ENCODE data around the gene FNDC3B. TPM values are rescaled to one million over a fixed set of nuclear protein-coding genes. Genes with fewer than 3 reads are reported as not detected.

FNDC3B gene
- total and polyA plus RNA-seq, 12 donors, result 9.7 to 118 (median 85.0) TPM

DNA sequence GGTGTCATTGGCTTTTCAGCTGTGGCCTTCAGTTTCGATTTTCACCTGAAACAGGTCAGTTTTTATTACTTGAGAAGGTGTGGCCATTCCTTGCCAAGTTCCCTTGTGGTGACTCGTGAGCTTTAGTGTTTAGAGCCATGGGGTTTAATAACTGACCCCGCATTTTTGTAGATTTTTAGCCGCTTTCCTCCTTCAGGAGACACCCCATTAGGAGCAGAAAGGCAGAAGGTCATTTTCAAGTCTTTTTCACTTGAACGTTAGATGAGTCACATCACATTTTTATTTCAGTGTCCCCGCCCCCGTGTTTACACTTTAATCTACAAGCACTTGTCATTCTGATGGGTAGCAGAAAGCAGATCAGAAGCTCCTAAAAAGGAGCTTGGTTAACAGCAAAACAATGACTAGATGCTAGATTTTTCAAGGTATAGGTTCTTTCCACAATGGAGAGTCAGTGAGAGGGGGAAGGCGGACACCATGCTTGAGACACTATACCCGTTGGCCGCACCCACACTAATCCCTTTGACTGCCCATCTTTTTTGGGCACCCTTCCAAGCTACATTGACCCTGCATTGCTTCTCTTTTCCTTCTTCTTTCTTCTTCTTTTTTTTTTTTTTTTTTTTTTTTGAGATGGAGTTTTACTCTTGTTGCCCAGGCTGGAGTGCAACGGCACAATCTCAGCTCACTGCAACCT, 276.2 kb downstream of the FNDC3B start:
- 58 to 60% methylated on average over 11 of the region's 11 CpGs for WGBS, 2 donors
- Histone ChIP-seq H3K27me3 (no peaks in the 10 kb centered on the region), H3K27ac (peak overlapping the region; percentile 55 to 88 (median 80)), H3K36me3 (peaks cover 0 to 77% (median 8%) of the 10 kb centered on the region in 9 donors), H3K4me1 (peaks cover 15 to 97% (median 88%) of the 10 kb centered on the region in 9 donors), H3K9me3 (no peaks in the 10 kb centered on the region), H3K4me3 (no peak overlapping the region)
- no peak for TF ChIP-seq CTCF (IDR thresholded peaks at IDR 0.05)
- peak in 1 of 2 donors; percentile 60 for DNase-seq
- peak in 7 of 8 donors; percentile 15 to 55 (median 43) for ATAC-seq
- intact Hi-C loops (cut with DNase I), result loop anchor here in 2 of 10 donors (5.0 to 10.0 kb wide), 3 partner anchors 273 to 481 kb away; partner anchors contain the start of gene FNDC3B (in 1 of the 2)

- H3K4me1 ChIP-seq, result peaks cover 15 to 100% (median 97%) of the 10 kb centered on the region in 9 donors
- no peak for DNase-seq
- H3K4me3 ChIP-seq, result no peak overlapping the region
- 76% methylated on average over 4 of the region's 4 CpGs for WGBS, 2 donors
- H3K27me3 ChIP-seq, result no peaks in the 10 kb centered on the region
- intact Hi-C loops (cut with DNase I), result loop anchor here in 2 of 10 donors (5.0 to 10.0 kb wide), 3 partner anchors 274 to 482 kb away; partner anchors contain the start of gene FNDC3B (in 1 of the 2)
- no peaks in the 10 kb centered on the region for H3K9me3 ChIP-seq
- no peak for TF ChIP-seq CTCF (IDR thresholded peaks at IDR 0.05)
- no peak for ATAC-seq
- peaks cover 0 to 75% (median 0%) of the 10 kb centered on the region in 9 donors for H3K36me3 ChIP-seq
- peak overlapping the region; percentile 38 to 88 (median 80) for H3K27ac ChIP-seq
Observed at GRCh38 chr3:172316758-172317157, 277.4 kb downstream of the FNDC3B start.

DNA sequence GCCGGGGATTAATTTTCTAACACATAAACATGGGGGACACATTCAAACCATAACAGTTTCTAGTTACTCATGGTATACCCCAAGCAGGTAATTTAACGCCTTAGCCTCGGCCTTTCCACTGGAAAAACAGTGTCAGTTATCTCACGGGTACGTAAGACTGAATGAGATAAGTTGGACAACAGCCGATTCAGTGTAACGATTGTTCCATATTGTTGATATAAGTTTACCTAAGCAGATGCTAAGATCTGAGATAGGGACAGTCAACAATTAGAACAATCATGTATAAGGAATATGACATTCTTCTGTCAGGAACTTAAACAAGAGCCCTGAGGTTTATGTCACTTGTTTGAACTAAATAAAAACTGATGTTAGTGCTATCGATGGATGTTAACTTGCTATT, 278.1 kb downstream of the FNDC3B start:
- peaks cover 15 to 100% (median 95%) of the 10 kb centered on the region in 9 donors for H3K4me1 ChIP-seq
- H3K36me3 ChIP-seq, result peaks cover 0 to 73% (median 0%) of the 10 kb centered on the region in 9 donors
- H3K4me3 ChIP-seq, result no peak overlapping the region
- 65 to 66% methylated on average over 8 of the region's 8 CpGs for WGBS, 2 donors
- no peaks in the 10 kb centered on the region for H3K9me3 ChIP-seq
- intact Hi-C loops (cut with DNase I), result loop anchor here in 2 of 10 donors (5.0 to 10.0 kb wide), 3 partner anchors 275 to 483 kb away; partner anchors contain the start of gene FNDC3B (in 1 of the 2)
- H3K27me3 ChIP-seq, result no peaks in the 10 kb centered on the region
- TF ChIP-seq CTCF (IDR thresholded peaks at IDR 0.05), result no peak
- DNase-seq (no peak), ATAC-seq (no peak)
- peak overlapping the region; percentile 52 to 88 (median 80) for H3K27ac ChIP-seq

GRCh38 chr3:172317984-172318383, 278.6 kb downstream of the FNDC3B start:
- whole genome bisulfite sequencing, 2 donors, result 0 to 31% methylated on average over 1 of the region's 1 CpG
- Histone ChIP-seq H3K4me3 (no peak overlapping the region), H3K36me3 (peaks cover 0 to 69% (median 0%) of the 10 kb centered on the region in 9 donors), H3K9me3 (no peaks in the 10 kb centered on the region), H3K27me3 (no peaks in the 10 kb centered on the region), H3K4me1 (peaks cover 12 to 100% (median 91%) of the 10 kb centered on the region in 9 donors), H3K27ac (peak overlapping the region; percentile 52 to 88 (median 80))
- intact Hi-C loops (cut with DNase I), result loop anchor here in 2 of 10 donors (5.0 to 10.0 kb wide), 3 partner anchors 276 to 483 kb away; partner anchors contain the start of gene FNDC3B (in 1 of the 2)
- DNase-seq (peak; percentile 50 to 78), ATAC-seq (peak; percentile 45 to 86 (median 74))
- TF ChIP-seq CTCF (IDR thresholded peaks at IDR 0.05), result no peak

Measured in heart right ventricle (tissue), 16 donors.